ENCODE data around the gene PLA2G6.
"Not testable (repeated sequence)": the region's sequence is repeated elsewhere in the genome, so short reads cannot be mapped to it uniquely, and the experiment has no call there.

Gene PLA2G6

GRCh38 chr22:38187413-38188212 lies 6.0 kb upstream of the PLA2G6 start:
- no peak for FAIRE-seq

GRCh38 chr22:38186429-38186828 lies 4.8 kb upstream of the PLA2G6 start:
- no peak for FAIRE-seq

- FAIRE-seq = no peak
These were observed 3.2 kb upstream of the PLA2G6 start for GRCh38 chr22:38184788-38185187.

GRCh38 chr22:38180841-38181452 lies 683 bp downstream of the PLA2G6 start:
- FAIRE-seq = no peak

GRCh38 chr22:38178605-38178937 lies 3.1 kb downstream of the PLA2G6 start:
- not testable (repeated sequence) for FAIRE-seq

GRCh38 chr22:38177926-38178604 lies 3.6 kb downstream of the PLA2G6 start:
- no peak for FAIRE-seq

- FAIRE-seq = not testable (repeated sequence)
These were observed 4.1 kb downstream of the PLA2G6 start for GRCh38 chr22:38177571-38177925.

- FAIRE-seq = no peak
These were observed 4.6 kb downstream of the PLA2G6 start for GRCh38 chr22:38177044-38177443.

- no peak for FAIRE-seq
These were observed 5.4 kb downstream of the PLA2G6 start for GRCh38 chr22:38176170-38176741.

GRCh38 chr22:38175206-38176118 lies 6.2 kb downstream of the PLA2G6 start:
- FAIRE-seq = no peak

GRCh38 chr22:38174626-38175025 lies 7.0 kb downstream of the PLA2G6 start:
- FAIRE-seq = no peak

GRCh38 chr22:38173641-38173906 lies 8.1 kb downstream of the PLA2G6 start:
- FAIRE-seq = no peak

GRCh38 chr22:38172832-38173640 lies 8.6 kb downstream of the PLA2G6 start:
- no peak for FAIRE-seq

GRCh38 chr22:38171927-38172831 lies 9.5 kb downstream of the PLA2G6 start:
- FAIRE-seq = no peak

GRCh38 chr22:38170469-38170868 lies 11.2 kb downstream of the PLA2G6 start:
- no peak for FAIRE-seq

- FAIRE-seq = no peak
These were observed 12.5 kb downstream of the PLA2G6 start for GRCh38 chr22:38169116-38169515.

- FAIRE-seq = no peak
These were observed 13.6 kb downstream of the PLA2G6 start for GRCh38 chr22:38167988-38168407.

- no peak for FAIRE-seq
These were observed 15.6 kb downstream of the PLA2G6 start for GRCh38 chr22:38165922-38166593.

- FAIRE-seq = no peak
These were observed 17.1 kb downstream of the PLA2G6 start for GRCh38 chr22:38164551-38164918.

- no peak for FAIRE-seq
These were observed 17.6 kb downstream of the PLA2G6 start for GRCh38 chr22:38163844-38164550.
